Activated naive CD4-positive, alpha-beta T cell treated with anti-CD3 and anti-CD28 coated beads, Interleukin-2, amount 50 U/mL, for 72 hours (primary cell): ENCODE results near the gene ATP5F1B. TPM values are rescaled to one million over a fixed set of nuclear protein-coding genes. Genes with fewer than 3 reads are reported as not detected.

Source experiments
- ATAC-seq, 2 donors: fragments of 150-1000 bp; cut with Tn5 transposase; 2 replicates each; pipeline ENCODE4 v1.10.0; 2021; ENCODE audit warnings: mild to moderate bottlenecking in 2 of 2, moderate library complexity in 2 of 2
- DNase-seq, 2 donors: peaks; one replicate each; pipeline ENCODE4 v3.0.0; 2021 to 2022; ENCODE audit warnings: low spot score in 2 of 2
- H3K27ac Mint-ChIP-seq, 2 donors: one replicate each; pipeline ENCODE4 v1.8.0; 2022; ENCODE audit warnings: mild to moderate bottlenecking in 2 of 2, mixed read lengths in 2 of 2
- H3K36me3 Mint-ChIP-seq, 2 donors: one replicate each; pipeline ENCODE4 v1.8.0; 2022; ENCODE audit warnings: mixed read lengths in 2 of 2
- H3K9me3 Mint-ChIP-seq, 2 donors: one replicate each; pipeline ENCODE4 v1.8.0; 2022; ENCODE audit warnings: mixed read lengths in 2 of 2
- total RNA-seq, 2 donors: library from RNA; stranded (reverse); gene quantifications; one replicate each; pipeline ENCODE4 v1.2.3, GENCODE V29; 2022

The ATP5F1B gene
- total RNA-seq, 2 donors from 2014 or later, result 788 to 897 TPM

GRCh38 chr12:56632701-56633467 is 12.9 kb downstream of the ATP5F1B start:
- Mint-ChIP-seq H3K27ac (no peak overlapping the region), H3K9me3 (no peaks in the 10 kb centered on the region), H3K36me3 (peaks cover 17 to 22% of the 10 kb centered on the region in 2 donors)
- no peak for DNase-seq
- ATAC-seq, result no peak

- DNase-seq, result peak; percentile 60 to 64
- peaks cover 17 to 18% of the 10 kb centered on the region in 2 donors for H3K36me3 Mint-ChIP-seq
- H3K9me3 Mint-ChIP-seq, result no peaks in the 10 kb centered on the region
- ATAC-seq, result no peak
- H3K27ac Mint-ChIP-seq, result peak overlapping the region; percentile 16 to 73
Observed at GRCh38 chr12:56631790-56632700, 13.7 kb downstream of the ATP5F1B start.

GRCh38 chr12:56630180-56630632 is 15.6 kb downstream of the ATP5F1B start, which contains the start of gene BAZ2A:
Gene BAZ2A, minus strand, starts transcription at chr12:56630326. Its CDS starts 12,796 bp downstream, at chr12:56617530.
- peaks cover 17 to 29% of the 10 kb centered on the region in 2 donors for H3K36me3 Mint-ChIP-seq
- peak; percentile 44 to 78 for ATAC-seq
- peak; percentile 75 to 87 for DNase-seq
- no peaks in the 10 kb centered on the region for H3K9me3 Mint-ChIP-seq
- H3K27ac Mint-ChIP-seq, result peak within 1 kb of the TSS; percentile 70 to 95

GRCh38 chr12:56629459-56630179 is 16.2 kb downstream of the ATP5F1B start:
- H3K36me3 Mint-ChIP-seq, result peaks cover 17 to 30% of the 10 kb centered on the region in 2 donors
- DNase-seq (peak in 1 of 2 donors; percentile 83), ATAC-seq (peak; percentile 14 to 60)
- peak overlapping the region; percentile 70 to 95 for H3K27ac Mint-ChIP-seq
- no peaks in the 10 kb centered on the region for H3K9me3 Mint-ChIP-seq

GRCh38 chr12:56628671-56629458 is 16.9 kb downstream of the ATP5F1B start:
- Mint-ChIP-seq H3K36me3 (peaks cover 11 to 38% of the 10 kb centered on the region in 2 donors), H3K27ac (peak overlapping the region; percentile 70 to 95), H3K9me3 (no peaks in the 10 kb centered on the region)
- peak; percentile 10 to 38 for ATAC-seq
- peak; percentile 60 to 68 for DNase-seq

- Mint-ChIP-seq H3K36me3 (peaks cover 11 to 40% of the 10 kb centered on the region in 2 donors), H3K9me3 (no peaks in the 10 kb centered on the region), H3K27ac (peak overlapping the region in 1 of 2 donors; percentile 46)
- no peak for DNase-seq
- ATAC-seq, result no peak
Observed at GRCh38 chr12:56626701-56627100, 19.1 kb downstream of the ATP5F1B start.

GRCh38 chr12:56622535-56622934 is 23.2 kb downstream of the ATP5F1B start:
- peak overlapping the region; percentile 23 to 53 for H3K27ac Mint-ChIP-seq
- ATAC-seq, result peak; percentile 64 to 81

GRCh38 chr12:56616925-56617324 is 28.9 kb downstream of the ATP5F1B start:
- ATAC-seq (no peak), DNase-seq (no peak)
- Mint-ChIP-seq H3K9me3 (no peaks in the 10 kb centered on the region), H3K27ac (peak overlapping the region; percentile 52 to 80), H3K36me3 (peaks cover 8 to 9% of the 10 kb centered on the region in 2 donors)

More at GRCh38 chr12:56622535-56622934, 23.2 kb downstream of the ATP5F1B start:
- peaks cover 0 to 22% of the 10 kb centered on the region in 2 donors for H3K36me3 Mint-ChIP-seq
- no peak for DNase-seq
- no peaks in the 10 kb centered on the region for H3K9me3 Mint-ChIP-seq

GRCh38 chr12:56616244-56616643 is 29.5 kb downstream of the ATP5F1B start:
- H3K36me3 Mint-ChIP-seq, result peaks cover 9 to 13% of the 10 kb centered on the region in 2 donors
- no peak for DNase-seq
- ATAC-seq, result no peak

GRCh38 chr12:56614627-56615026 is 31.2 kb downstream of the ATP5F1B start:
- DNase-seq (no peak), ATAC-seq (no peak)
- Mint-ChIP-seq H3K9me3 (no peaks in the 10 kb centered on the region), H3K36me3 (peaks cover 9 to 13% of the 10 kb centered on the region in 2 donors), H3K27ac (peak overlapping the region in 1 of 2 donors; percentile 4)

More at GRCh38 chr12:56616244-56616643, 29.5 kb downstream of the ATP5F1B start:
- Mint-ChIP-seq H3K27ac (peak overlapping the region in 1 of 2 donors; percentile 52), H3K9me3 (no peaks in the 10 kb centered on the region)

- Mint-ChIP-seq H3K27ac (peak overlapping the region in 1 of 2 donors; percentile 26), H3K9me3 (no peaks in the 10 kb centered on the region), H3K36me3 (peaks cover 7 to 21% of the 10 kb centered on the region in 2 donors)
- ATAC-seq (no peak), DNase-seq (no peak)
Observed at GRCh38 chr12:56604355-56604754, 41.4 kb downstream of the ATP5F1B start.

GRCh38 chr12:56602239-56602638 is 43.5 kb downstream of the ATP5F1B start:
- no peak for ATAC-seq
- peaks cover 14 to 21% of the 10 kb centered on the region in 2 donors for H3K36me3 Mint-ChIP-seq
- no peak for DNase-seq
- peak overlapping the region; percentile 6 to 67 for H3K27ac Mint-ChIP-seq
- H3K9me3 Mint-ChIP-seq, result no peaks in the 10 kb centered on the region

GRCh38 chr12:56601503-56601902 is 44.3 kb downstream of the ATP5F1B start:
- DNase-seq, result no peak
- Mint-ChIP-seq H3K27ac (peak overlapping the region; percentile 67 to 87), H3K9me3 (no peaks in the 10 kb centered on the region), H3K36me3 (peaks cover 14 to 21% of the 10 kb centered on the region in 2 donors)
- ATAC-seq, result peak; percentile 29 to 51

GRCh38 chr12:56600753-56601152 is 45.0 kb downstream of the ATP5F1B start:
- Mint-ChIP-seq H3K9me3 (no peaks in the 10 kb centered on the region), H3K36me3 (peaks cover 10 to 16% of the 10 kb centered on the region in 2 donors), H3K27ac (peak overlapping the region; percentile 67 to 87)
- DNase-seq, result no peak
- no peak for ATAC-seq

GRCh38 chr12:56599797-56600196 is 46.0 kb downstream of the ATP5F1B start:
- DNase-seq, result no peak
- no peak for ATAC-seq
- Mint-ChIP-seq H3K27ac (no peak overlapping the region), H3K9me3 (no peaks in the 10 kb centered on the region), H3K36me3 (peaks cover 7 to 14% of the 10 kb centered on the region in 2 donors)
